Left forelimb (tissue), 1 donor: ENCODE data around the gene MGRN1.

Source experiments
- DNase-seq: peaks from one replicate; pipeline ENCODE4 v3.0.0-alpha.2; 2018; ENCODE audit warnings: low spot score

MGRN1 gene

GRCh38 chr16:4699046-4699556 is 74.5 kb downstream of the MGRN1 start:
- DNase-seq: no peak

- no peak for DNase-seq
Observed at GRCh38 chr16:4700380-4700996, 75.9 kb downstream of the MGRN1 start.

GRCh38 chr16:4700997-4701743 is 76.5 kb downstream of the MGRN1 start:
- no peak for DNase-seq

GRCh38 chr16:4701791-4702465 is 77.3 kb downstream of the MGRN1 start:
- no peak for DNase-seq

- DNase-seq: no peak
Observed at GRCh38 chr16:4702466-4702808, 77.8 kb downstream of the MGRN1 start.

- no peak for DNase-seq
Observed at GRCh38 chr16:4703906-4704305, 79.3 kb downstream of the MGRN1 start.

- DNase-seq: no peak
Observed at GRCh38 chr16:4704491-4704890, 79.9 kb downstream of the MGRN1 start.

- DNase-seq: no peak
Observed at GRCh38 chr16:4704913-4705312, 80.3 kb downstream of the MGRN1 start.

GRCh38 chr16:4706871-4707270 is 82.2 kb downstream of the MGRN1 start:
- no peak for DNase-seq

- no peak for DNase-seq
Observed at GRCh38 chr16:4709481-4709880, 84.9 kb downstream of the MGRN1 start.

- DNase-seq: no peak
Observed at GRCh38 chr16:4713663-4714501, 89.3 kb downstream of the MGRN1 start.

- DNase-seq: no peak
Observed at GRCh38 chr16:4714996-4715395, 90.4 kb downstream of the MGRN1 start.

GRCh38 chr16:4718466-4718865 is 93.8 kb downstream of the MGRN1 start:
- DNase-seq: no peak

- no peak for DNase-seq
Observed at GRCh38 chr16:4723071-4723767, 98.6 kb downstream of the MGRN1 start.

- no peak for DNase-seq
Observed at GRCh38 chr16:4724661-4725270, 100.1 kb downstream of the MGRN1 start.

GRCh38 chr16:4726616-4727015 is 102.0 kb downstream of the MGRN1 start:
- DNase-seq: no peak

GRCh38 chr16:4728676-4729075 is 104.0 kb downstream of the MGRN1 start:
- no peak for DNase-seq

- no peak for DNase-seq
Observed at GRCh38 chr16:4729876-4730275, 105.2 kb downstream of the MGRN1 start.

GRCh38 chr16:4733211-4733742 is 108.7 kb downstream of the MGRN1 start:
- DNase-seq: no peak

- DNase-seq: no peak
Observed at GRCh38 chr16:4733747-4734062, 109.1 kb downstream of the MGRN1 start.
